Measurements from ENCODE around the gene PRF1.

DNA sequence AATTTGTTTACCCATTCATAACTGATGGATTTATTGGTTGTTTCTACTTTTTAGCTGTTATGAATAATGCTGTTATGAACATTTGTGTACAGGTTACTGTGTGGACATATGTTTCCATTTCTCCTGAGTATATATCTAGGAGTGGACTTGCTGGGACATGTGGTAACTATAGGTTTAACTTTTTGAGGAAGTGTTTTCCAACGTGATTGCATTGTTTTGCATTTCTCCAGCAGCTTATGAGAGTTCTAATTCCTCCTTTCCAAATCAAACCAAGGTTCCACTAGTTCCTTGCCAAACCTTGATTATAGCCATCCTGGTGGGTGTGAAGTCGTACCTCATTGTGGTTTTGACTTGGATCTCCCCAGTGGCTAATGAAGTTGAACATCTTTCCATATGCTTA is 2.6 kb upstream of the PRF1 start:
- TF ChIP-seq, protein P1, sequence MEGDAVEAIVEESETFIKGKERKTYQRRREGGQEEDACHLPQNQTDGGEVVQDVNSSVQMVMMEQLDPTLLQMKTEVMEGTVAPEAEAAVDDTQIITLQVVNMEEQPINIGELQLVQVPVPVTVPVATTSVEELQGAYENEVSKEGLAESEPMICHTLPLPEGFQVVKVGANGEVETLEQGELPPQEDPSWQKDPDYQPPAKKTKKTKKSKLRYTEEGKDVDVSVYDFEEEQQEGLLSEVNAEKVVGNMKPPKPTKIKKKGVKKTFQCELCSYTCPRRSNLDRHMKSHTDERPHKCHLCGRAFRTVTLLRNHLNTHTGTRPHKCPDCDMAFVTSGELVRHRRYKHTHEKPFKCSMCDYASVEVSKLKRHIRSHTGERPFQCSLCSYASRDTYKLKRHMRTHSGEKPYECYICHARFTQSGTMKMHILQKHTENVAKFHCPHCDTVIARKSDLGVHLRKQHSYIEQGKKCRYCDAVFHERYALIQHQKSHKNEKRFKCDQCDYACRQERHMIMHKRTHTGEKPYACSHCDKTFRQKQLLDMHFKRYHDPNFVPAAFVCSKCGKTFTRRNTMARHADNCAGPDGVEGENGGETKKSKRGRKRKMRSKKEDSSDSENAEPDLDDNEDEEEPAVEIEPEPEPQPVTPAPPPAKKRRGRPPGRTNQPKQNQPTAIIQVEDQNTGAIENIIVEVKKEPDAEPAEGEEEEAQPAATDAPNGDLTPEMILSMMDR (IDR thresholded peaks at IDR 0.05), result no peak
- TF ChIP-seq POLR2A (IDR thresholded peaks at IDR 0.05), result no peak
